ENCODE measurements around the gene PDLIM5. TPM values are rescaled to one million over a fixed set of nuclear protein-coding genes. Genes with fewer than 3 reads are reported as not detected.

The PDLIM5 gene
- total and polyA plus RNA-seq, 2 of the 8 experiments (the other 6 are each of a cell fraction or from before 2014, with no cell fraction given), result 37.3 to 62.1 TPM

DNA sequence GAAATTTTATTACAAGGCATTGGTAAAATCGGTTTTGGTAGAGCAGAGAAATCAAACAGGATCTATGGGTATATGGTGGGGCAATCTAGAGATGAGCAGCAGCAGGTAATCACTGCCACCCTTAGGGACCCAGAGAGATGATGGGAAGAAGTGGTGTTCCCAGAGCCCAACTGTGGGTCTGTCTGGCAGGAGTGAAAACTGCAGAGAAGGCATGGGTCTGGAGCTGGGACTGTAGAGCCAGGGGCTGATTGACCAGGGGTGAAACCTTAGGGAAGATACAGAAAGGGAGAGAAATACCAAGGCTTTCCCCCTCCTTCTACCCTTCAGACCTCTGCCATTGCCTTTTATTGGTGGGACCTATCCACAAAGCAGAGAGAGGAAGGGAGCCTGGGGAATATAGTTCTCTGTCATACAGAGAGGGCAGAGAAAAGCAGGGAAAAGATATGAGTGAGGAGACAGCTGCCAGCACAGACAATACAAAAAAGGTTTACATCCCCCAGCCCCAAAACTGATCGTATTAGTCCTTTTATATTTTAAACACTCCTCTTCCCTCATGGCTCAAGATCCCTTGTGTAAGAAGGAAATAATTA is 28.7 kb downstream of the PDLIM5 start (continued):
- TF ChIP-seq NRF1 (IDR thresholded peaks at IDR 0.05; ENCODE audit: low read depth, low read length) (no peak), CHD2 (IDR thresholded peaks at IDR 0.05; ENCODE audit: low read length) (no peak), EGR1 (IDR thresholded peaks at IDR 0.05; ENCODE audit: borderline replicate concordance, low read depth, low read length) (no peak)

Measured in H1 (cell line).